ENCODE results near the gene SLC15A3. TPM values are rescaled to one million over a fixed set of nuclear protein-coding genes. Genes with fewer than 3 reads are reported as not detected.
A peak's percentile ranks its signal among the peaks of the same experiment; 100 is the strongest.

SLC15A3 gene
- total RNA-seq, 4 donors from 2014 or later: 3.7 to 61.9 (median 8.8) TPM

DNA sequence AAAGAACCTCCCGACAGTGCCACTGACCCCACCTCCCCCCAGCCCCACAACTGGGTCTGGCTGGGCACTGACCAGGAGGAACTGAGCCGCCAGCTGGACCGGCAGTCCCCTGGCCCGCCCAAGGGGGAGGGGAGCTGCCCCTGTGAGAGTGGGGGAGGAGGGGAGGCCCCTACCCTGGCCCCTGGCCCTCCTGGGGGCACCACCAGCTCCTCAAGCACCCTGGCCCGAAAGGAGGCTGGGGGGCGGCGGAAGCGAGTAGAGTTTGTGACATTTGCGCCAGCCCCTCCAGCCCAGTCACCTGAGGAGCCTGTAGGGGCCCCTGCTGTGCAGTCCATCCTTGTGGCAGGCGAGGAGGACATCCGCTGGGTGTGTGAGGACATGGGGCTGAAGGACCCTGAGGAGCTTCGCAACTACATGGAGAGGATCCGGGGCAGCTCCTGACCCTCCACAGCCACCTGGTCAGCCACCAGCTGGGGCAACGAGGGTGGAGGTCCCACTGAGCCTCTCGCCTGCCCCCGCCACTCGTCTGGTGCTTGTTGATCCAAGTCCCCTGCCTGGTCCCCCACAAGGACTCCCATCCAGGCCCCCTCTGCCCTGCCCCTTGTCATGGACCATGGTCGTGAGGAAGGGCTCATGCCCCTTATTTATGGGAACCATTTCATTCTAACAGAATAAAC, 15.4 kb downstream of the SLC15A3 start:
- peak in 1 of 3 donors; percentile 39 for DNase-seq
- no peak for TF ChIP-seq POLR2A (IDR thresholded peaks at IDR 0.05)
- TF ChIP-seq CTCF (IDR thresholded peaks at IDR 0.05): no peak
- Histone ChIP-seq H3K36me3 (peaks cover 0 to under 1% (median 0%) of the 10 kb centered on the region in 3 donors), H3K27ac (peak overlapping the region in 1 of 4 donors; percentile 18), H3K27me3 (no peaks in the 10 kb centered on the region), H3K4me1 (peaks cover 0 to 5% (median under 1%) of the 10 kb centered on the region in 4 donors), H3K9me3 (no peaks in the 10 kb centered on the region), H3K4me3 (no peak overlapping the region)

GRCh38 chr11:60935676-60936442, 16.1 kb downstream of the SLC15A3 start:
- no peak overlapping the region for H3K4me3 ChIP-seq
- no peaks in the 10 kb centered on the region for H3K9me3 ChIP-seq
- DNase-seq: peak in 1 of 3 donors; percentile 42
- H3K27me3 ChIP-seq: no peaks in the 10 kb centered on the region
- H3K36me3 ChIP-seq: no peaks in the 10 kb centered on the region
- H3K4me1 ChIP-seq: peaks cover 0 to 10% (median 3%) of the 10 kb centered on the region in 4 donors
- no peak for TF ChIP-seq POLR2A (IDR thresholded peaks at IDR 0.05)
- no peak for TF ChIP-seq CTCF (IDR thresholded peaks at IDR 0.05)
- H3K27ac ChIP-seq: peak overlapping the region in 1 of 4 donors; percentile 18

GRCh38 chr11:60934790-60935605, 17.0 kb downstream of the SLC15A3 start:
- Histone ChIP-seq H3K9me3 (no peaks in the 10 kb centered on the region), H3K4me3 (no peak overlapping the region), H3K36me3 (no peaks in the 10 kb centered on the region), H3K27me3 (no peaks in the 10 kb centered on the region), H3K27ac (no peak overlapping the region), H3K4me1 (peaks cover 0 to 10% (median 3%) of the 10 kb centered on the region in 4 donors)
- DNase-seq: no peak
- no peak for TF ChIP-seq POLR2A (IDR thresholded peaks at IDR 0.05)
- no peak for TF ChIP-seq CTCF (IDR thresholded peaks at IDR 0.05)

DNA sequence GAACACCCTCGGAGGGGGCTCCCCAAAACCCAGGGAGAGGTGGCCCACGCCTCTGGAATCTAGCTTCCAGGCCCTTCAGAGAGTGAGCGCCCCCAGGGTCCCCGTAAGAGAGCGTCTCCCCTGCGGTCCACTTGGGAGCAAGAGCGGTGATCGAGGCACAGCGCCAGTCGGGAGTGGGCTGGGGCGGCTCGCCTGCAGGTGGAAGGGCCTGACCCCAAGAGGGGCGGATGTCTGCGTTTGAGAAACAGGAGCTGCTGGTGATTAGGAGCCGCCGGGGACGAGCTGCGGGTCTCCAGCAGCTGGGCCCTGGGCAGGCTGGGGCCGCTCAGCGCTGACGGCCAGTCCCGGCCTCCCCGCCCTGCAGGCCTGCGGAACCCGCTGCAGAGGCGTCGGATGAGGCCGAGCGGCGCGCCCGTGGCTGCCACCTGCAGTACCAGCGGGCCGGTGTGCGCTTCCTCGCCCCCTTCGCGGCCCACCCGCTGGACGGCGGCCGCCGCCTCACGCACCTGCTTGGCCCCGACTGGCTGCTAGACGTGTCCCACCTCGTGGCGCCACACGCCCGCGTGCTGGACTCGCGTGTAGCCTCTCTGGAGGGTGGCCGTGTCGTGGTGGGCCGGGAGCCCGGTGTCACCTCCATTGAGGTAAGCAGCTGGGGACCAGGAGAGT, 17.7 kb downstream of the SLC15A3 start:
- Histone ChIP-seq H3K36me3 (no peaks in the 10 kb centered on the region), H3K9me3 (no peaks in the 10 kb centered on the region), H3K4me3 (no peak overlapping the region), H3K4me1 (peaks cover 0 to 10% (median 3%) of the 10 kb centered on the region in 4 donors), H3K27ac (peak overlapping the region in 1 of 4 donors; percentile 80), H3K27me3 (no peaks in the 10 kb centered on the region)
- TF ChIP-seq POLR2A (IDR thresholded peaks at IDR 0.05) (no peak), CTCF (IDR thresholded peaks at IDR 0.05) (no peak)
- DNase-seq: peak in 1 of 3 donors; percentile 41
